CMK (cell line): Measurements from ENCODE around the gene PALD1.
"Not testable (repeated sequence)": the region's sequence is repeated elsewhere in the genome, so short reads cannot be mapped to it uniquely, and the experiment has no call there.

Experiments used
- DNase-seq: peaks from one replicate; pipeline ENCODE4 v3.0.0-alpha.2; 2010; ENCODE audit warnings: low read depth

Gene PALD1

GRCh38 chr10:70575486-70575873 is 96.9 kb downstream of the PALD1 start:
- DNase-seq: no peak

- DNase-seq: peak; percentile 90
These were observed 97.6 kb downstream of the PALD1 start for GRCh38 chr10:70575874-70576802.

GRCh38 chr10:70576803-70577517 is 98.4 kb downstream of the PALD1 start:
- DNase-seq: no peak

- DNase-seq: no peak
These were observed 99.9 kb downstream of the PALD1 start for GRCh38 chr10:70578371-70578947.

GRCh38 chr10:70579234-70580002 is 100.9 kb downstream of the PALD1 start:
- DNase-seq: no peak

- not testable (repeated sequence) for DNase-seq
These were observed 102.6 kb downstream of the PALD1 start for GRCh38 chr10:70581176-70581575.

GRCh38 chr10:70582793-70583668 is 104.5 kb downstream of the PALD1 start:
- no peak for DNase-seq

GRCh38 chr10:70583669-70584037 is 105.1 kb downstream of the PALD1 start:
- no peak for DNase-seq

GRCh38 chr10:70584366-70584765 is 105.8 kb downstream of the PALD1 start:
- DNase-seq: no peak

- DNase-seq: peak; percentile 72
These were observed 106.5 kb downstream of the PALD1 start for GRCh38 chr10:70584909-70585544.

GRCh38 chr10:70585578-70586169 is 107.1 kb downstream of the PALD1 start:
- no peak for DNase-seq

- no peak for DNase-seq
These were observed 107.9 kb downstream of the PALD1 start for GRCh38 chr10:70586348-70586930.

GRCh38 chr10:70587045-70587658 is 108.6 kb downstream of the PALD1 start:
- no peak for DNase-seq

- no peak for DNase-seq
These were observed 109.7 kb downstream of the PALD1 start for GRCh38 chr10:70588255-70588654.

GRCh38 chr10:70588859-70589570 is 110.4 kb downstream of the PALD1 start:
- DNase-seq: no peak

- DNase-seq: no peak
These were observed 111.4 kb downstream of the PALD1 start for GRCh38 chr10:70589762-70590654.

- DNase-seq: no peak
These were observed 112.3 kb downstream of the PALD1 start for GRCh38 chr10:70590655-70591416.
